ENCODE data around the gene SAPCD2.

Gene SAPCD2

GRCh38 chr9:137085920-137086530, 15.7 kb upstream of the SAPCD2 start:
- H3K27ac ChIP-seq (ENCODE audit: low read depth, low read length), result peak overlapping the region; percentile 57
- peaks cover 17% of the 10 kb centered on the region for H3K79me2 ChIP-seq (ENCODE audit: control insufficient read depth, low read length)
- H4K20me1 ChIP-seq (ENCODE audit: control insufficient read depth, insufficient read depth, low read depth, low read length), result no peaks in the 10 kb centered on the region
- peaks cover 3% of the 10 kb centered on the region; the same call in 1 of the 2 replicates for H3F3A ChIP-seq (ENCODE audit: control insufficient read depth, insufficient read depth)
- peak overlapping the region; percentile 99 for H3K4me2 ChIP-seq (ENCODE audit: low read length)
- peaks cover 31% of the 10 kb centered on the region for H3K36me3 ChIP-seq (ENCODE audit: control insufficient read depth, low read length)
- no peaks in the 10 kb centered on the region for H3K9me3 ChIP-seq (ENCODE audit: control insufficient read depth, insufficient read depth, low read length)
- H3K9me2 ChIP-seq (replicated peaks; ENCODE audit: control insufficient read depth, low read length), result no peaks in the 10 kb centered on the region
- no peaks in the 10 kb centered on the region for H3K27me3 ChIP-seq (ENCODE audit: control insufficient read depth, low read length)
- H3K4me1 ChIP-seq (ENCODE audit: control insufficient read depth, low read length), result peaks cover 22% of the 10 kb centered on the region
- H3K4me3 ChIP-seq (ENCODE audit: low read length), result peak overlapping the region; percentile 82
- TF ChIP-seq CTCF (IDR thresholded peaks at IDR 0.05; ENCODE audit: low read depth, low read length, poor library complexity, severe bottlenecking), result no peak
- no peak for TF ChIP-seq EZH2phosphoT487 (IDR thresholded peaks at IDR 0.05; ENCODE audit: borderline replicate concordance, low read length)

GRCh38 chr9:137084526-137084925, 14.2 kb upstream of the SAPCD2 start:
- no peak overlapping the region for H3K4me2 ChIP-seq (ENCODE audit: low read length)
- no peaks in the 10 kb centered on the region for H4K20me1 ChIP-seq (ENCODE audit: control insufficient read depth, insufficient read depth, low read depth, low read length)
- peaks cover 22% of the 10 kb centered on the region for H3K4me1 ChIP-seq (ENCODE audit: control insufficient read depth, low read length)
- H3K4me3 ChIP-seq (ENCODE audit: low read length), result no peak overlapping the region
- peaks cover 39% of the 10 kb centered on the region for H3K36me3 ChIP-seq (ENCODE audit: control insufficient read depth, low read length)
- no peaks in the 10 kb centered on the region for H3K9me3 ChIP-seq (ENCODE audit: control insufficient read depth, insufficient read depth, low read length)
- H3K9me2 ChIP-seq (replicated peaks; ENCODE audit: control insufficient read depth, low read length), result no peaks in the 10 kb centered on the region
- H3K27me3 ChIP-seq (ENCODE audit: control insufficient read depth, low read length), result no peaks in the 10 kb centered on the region
- H3K27ac ChIP-seq (ENCODE audit: low read depth, low read length), result no peak overlapping the region
- peaks cover 17% of the 10 kb centered on the region for H3K79me2 ChIP-seq (ENCODE audit: control insufficient read depth, low read length)
- TF ChIP-seq CTCF (IDR thresholded peaks at IDR 0.05; ENCODE audit: low read depth, low read length, poor library complexity, severe bottlenecking), result no peak
- TF ChIP-seq EZH2phosphoT487 (IDR thresholded peaks at IDR 0.05; ENCODE audit: borderline replicate concordance, low read length), result no peak
- peaks cover 3% of the 10 kb centered on the region; the same call in 1 of the 2 replicates for H3F3A ChIP-seq (ENCODE audit: control insufficient read depth, insufficient read depth)

GRCh38 chr9:137083394-137084004, 13.1 kb upstream of the SAPCD2 start:
- Histone ChIP-seq H3K4me1 (ENCODE audit: control insufficient read depth, low read length) (peaks cover 23% of the 10 kb centered on the region), H3K27me3 (ENCODE audit: control insufficient read depth, low read length) (no peaks in the 10 kb centered on the region), H3F3A (ENCODE audit: control insufficient read depth, insufficient read depth) (peaks cover 3% of the 10 kb centered on the region; the same call in 1 of the 2 replicates), H4K20me1 (ENCODE audit: control insufficient read depth, insufficient read depth, low read depth, low read length) (0 out of 2 replicates have a peak, but pooled peaks cover 9% of the 10 kb centered on the region), H3K4me2 (ENCODE audit: low read length) (no peak overlapping the region), H3K9me2 (replicated peaks; ENCODE audit: control insufficient read depth, low read length) (no peaks in the 10 kb centered on the region), H3K9me3 (ENCODE audit: control insufficient read depth, insufficient read depth, low read length) (no peaks in the 10 kb centered on the region), H3K79me2 (ENCODE audit: control insufficient read depth, low read length) (peaks cover 17% of the 10 kb centered on the region), H3K36me3 (ENCODE audit: control insufficient read depth, low read length) (peaks cover 43% of the 10 kb centered on the region), H3K4me3 (ENCODE audit: low read length) (no peak overlapping the region), H3K27ac (ENCODE audit: low read depth, low read length) (no peak overlapping the region)
- no peak for TF ChIP-seq CTCF (IDR thresholded peaks at IDR 0.05; ENCODE audit: low read depth, low read length, poor library complexity, severe bottlenecking)
- no peak for TF ChIP-seq EZH2phosphoT487 (IDR thresholded peaks at IDR 0.05; ENCODE audit: borderline replicate concordance, low read length)
